Upper lobe of left lung (tissue), 4 donors: ENCODE data around the gene SLC35F3.

Experiments used
- EP300 ChIP-seq, 4 donors: sonication (generic); formaldehyde crosslinking; IDR thresholded peaks; one replicate each; pipeline ENCODE4 v1.5.1; 2017; ENCODE audit warnings: antibody characterized with exemption in 4 of 4, control low read depth in 2 of 4
- POLR2A ChIP-seq, 4 donors: fragments of 450-650 bp; IDR thresholded peaks; one replicate each; pipeline ENCODE4 v1.5.1; 2016 to 2017; ENCODE audit warnings: antibody characterized with exemption in 4 of 4, mild to moderate bottlenecking in 2 of 4
- POLR2AphosphoS5 ChIP-seq, 2 donors: sonication (generic); formaldehyde crosslinking; IDR thresholded peaks; one replicate each; pipeline ENCODE4 v1.5.1; 2017; ENCODE audit warnings: antibody characterized with exemption in 2 of 2
- TF ChIP-seq, protein P1 (sequence below), 6 experiments: fragments of 450-650 bp in 4 of 6; fragments of 200-600 bp in 2 of 6; sonication (generic) in 2 of 6; IDR thresholded peaks; one replicate each; pipeline ENCODE4 v1.5.1; 2016 to 2019; ENCODE audit warnings: antibody characterized with exemption in 6 of 6

DNA sequence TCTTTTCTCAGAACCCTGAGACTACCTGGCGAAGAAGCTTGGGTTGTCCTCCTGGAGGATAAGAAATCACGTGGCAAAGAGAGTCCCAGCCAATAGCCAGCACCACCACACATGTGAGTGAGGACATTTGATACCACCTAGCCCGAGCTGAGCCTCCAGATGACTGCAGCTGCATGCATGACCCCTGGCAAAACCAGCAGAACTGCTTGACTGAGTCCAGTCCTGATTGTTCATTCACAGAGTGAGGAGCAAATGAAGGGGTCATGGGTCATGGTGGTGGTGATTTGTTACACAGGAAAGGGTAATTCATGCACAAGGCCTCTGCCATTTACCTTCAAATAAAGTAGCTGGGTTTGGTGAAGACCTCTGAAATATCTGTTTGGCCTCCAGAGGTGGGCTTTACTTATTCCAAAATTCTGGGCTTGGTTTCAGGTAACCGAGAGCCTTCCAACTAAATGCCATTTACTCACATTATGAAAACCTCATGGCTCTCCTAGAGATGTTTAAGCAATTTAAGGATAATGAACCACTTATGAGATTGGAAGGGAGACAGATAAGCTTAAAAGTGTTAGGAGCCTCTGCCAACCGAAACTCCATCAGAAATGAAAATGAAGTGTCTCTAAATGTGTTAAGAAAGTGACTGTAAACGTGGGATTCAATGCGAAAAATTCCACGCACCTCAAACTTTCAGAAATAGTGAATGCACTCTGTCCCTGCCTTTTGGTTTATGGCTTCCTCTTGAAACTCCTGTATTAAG, 163.3 kb downstream of the SLC35F3 start:
- TF ChIP-seq, protein P1, sequence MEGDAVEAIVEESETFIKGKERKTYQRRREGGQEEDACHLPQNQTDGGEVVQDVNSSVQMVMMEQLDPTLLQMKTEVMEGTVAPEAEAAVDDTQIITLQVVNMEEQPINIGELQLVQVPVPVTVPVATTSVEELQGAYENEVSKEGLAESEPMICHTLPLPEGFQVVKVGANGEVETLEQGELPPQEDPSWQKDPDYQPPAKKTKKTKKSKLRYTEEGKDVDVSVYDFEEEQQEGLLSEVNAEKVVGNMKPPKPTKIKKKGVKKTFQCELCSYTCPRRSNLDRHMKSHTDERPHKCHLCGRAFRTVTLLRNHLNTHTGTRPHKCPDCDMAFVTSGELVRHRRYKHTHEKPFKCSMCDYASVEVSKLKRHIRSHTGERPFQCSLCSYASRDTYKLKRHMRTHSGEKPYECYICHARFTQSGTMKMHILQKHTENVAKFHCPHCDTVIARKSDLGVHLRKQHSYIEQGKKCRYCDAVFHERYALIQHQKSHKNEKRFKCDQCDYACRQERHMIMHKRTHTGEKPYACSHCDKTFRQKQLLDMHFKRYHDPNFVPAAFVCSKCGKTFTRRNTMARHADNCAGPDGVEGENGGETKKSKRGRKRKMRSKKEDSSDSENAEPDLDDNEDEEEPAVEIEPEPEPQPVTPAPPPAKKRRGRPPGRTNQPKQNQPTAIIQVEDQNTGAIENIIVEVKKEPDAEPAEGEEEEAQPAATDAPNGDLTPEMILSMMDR (IDR thresholded peaks at IDR 0.05) = no peak
- TF ChIP-seq POLR2A (IDR thresholded peaks at IDR 0.05) (no peak), EP300 (IDR thresholded peaks at IDR 0.05) (no peak), POLR2AphosphoS5 (IDR thresholded peaks at IDR 0.05) (no peak)
